ENCODE data around the gene MCOLN1.

The MCOLN1 gene

GRCh38 chr19:7513809-7514642 is 8.4 kb upstream of the MCOLN1 start:
- Mint-ChIP-seq H3K4me3 (no peak overlapping the region), H3K4me1 (peaks cover 8% of the 10 kb centered on the region), H3K9me3 (no peaks in the 10 kb centered on the region), H3K27me3 (peaks cover 23% of the 10 kb centered on the region), H3K27ac (no peak overlapping the region), H3K36me3 (no peaks in the 10 kb centered on the region)
- ATAC-seq = no peak

- peak overlapping the region; percentile 84 for H3K27ac Mint-ChIP-seq
- no peak for ATAC-seq
- H3K9me3 Mint-ChIP-seq = no peaks in the 10 kb centered on the region
- H3K27me3 Mint-ChIP-seq = peaks cover 23% of the 10 kb centered on the region
- H3K4me3 Mint-ChIP-seq = peak overlapping the region; percentile 82
- H3K4me1 Mint-ChIP-seq = peaks cover 8% of the 10 kb centered on the region
- H3K36me3 Mint-ChIP-seq = no peaks in the 10 kb centered on the region
These were observed 7.2 kb upstream of the MCOLN1 start for GRCh38 chr19:7515110-7515644.

GRCh38 chr19:7515645-7516151 is 6.7 kb upstream of the MCOLN1 start, which contains the start of gene ZNF358:
Gene ZNF358, plus strand, starts transcription at chr19:7516103. Its CDS starts 3,140 bp downstream, at chr19:7519243.
- Mint-ChIP-seq H3K27me3 (peaks cover 23% of the 10 kb centered on the region), H3K4me3 (peak within 1 kb of the TSS; percentile 82), H3K9me3 (no peaks in the 10 kb centered on the region), H3K36me3 (no peaks in the 10 kb centered on the region), H3K27ac (peak within 1 kb of the TSS; percentile 84), H3K4me1 (peaks cover 8% of the 10 kb centered on the region)
- peak; percentile 77 for ATAC-seq

- Mint-ChIP-seq H3K4me1 (peaks cover 8% of the 10 kb centered on the region), H3K36me3 (no peaks in the 10 kb centered on the region)
These were observed 6.1 kb upstream of the MCOLN1 start for GRCh38 chr19:7516333-7516732.

GRCh38 chr19:7516878-7517277 is 5.5 kb upstream of the MCOLN1 start:
- H3K4me3 Mint-ChIP-seq = peak overlapping the region; percentile 33
- no peak for ATAC-seq
- H3K27ac Mint-ChIP-seq = peak overlapping the region; percentile 42
- peaks cover 23% of the 10 kb centered on the region for H3K27me3 Mint-ChIP-seq
- H3K36me3 Mint-ChIP-seq = no peaks in the 10 kb centered on the region
- H3K4me1 Mint-ChIP-seq = peaks cover 12% of the 10 kb centered on the region
- H3K9me3 Mint-ChIP-seq = no peaks in the 10 kb centered on the region

More at GRCh38 chr19:7516333-7516732, 6.1 kb upstream of the MCOLN1 start:
- H3K9me3 Mint-ChIP-seq = no peaks in the 10 kb centered on the region
- H3K4me3 Mint-ChIP-seq = peak overlapping the region; percentile 33
- peaks cover 23% of the 10 kb centered on the region for H3K27me3 Mint-ChIP-seq
- no peak for ATAC-seq
- H3K27ac Mint-ChIP-seq = peak overlapping the region; percentile 42

- H3K27ac Mint-ChIP-seq = no peak overlapping the region
- H3K4me1 Mint-ChIP-seq = peaks cover 25% of the 10 kb centered on the region
- H3K27me3 Mint-ChIP-seq = peaks cover 15% of the 10 kb centered on the region
- H3K9me3 Mint-ChIP-seq = no peaks in the 10 kb centered on the region
- ATAC-seq = peak; percentile 3
- H3K4me3 Mint-ChIP-seq = no peak overlapping the region
- H3K36me3 Mint-ChIP-seq = no peaks in the 10 kb centered on the region
These were observed 2.9 kb upstream of the MCOLN1 start for GRCh38 chr19:7519361-7520130.

- H3K27ac Mint-ChIP-seq = no peak overlapping the region
- ATAC-seq = no peak
These were observed 2.0 kb upstream of the MCOLN1 start for GRCh38 chr19:7520131-7521051.

GRCh38 chr19:7521551-7522071 is 813 bp upstream of the MCOLN1 start:
- Mint-ChIP-seq H3K4me1 (peaks cover 17% of the 10 kb centered on the region), H3K4me3 (peak overlapping the region; percentile 79), H3K36me3 (peaks cover 9% of the 10 kb centered on the region), H3K9me3 (no peaks in the 10 kb centered on the region), H3K27me3 (no peaks in the 10 kb centered on the region), H3K27ac (peak overlapping the region; percentile 62)
- ATAC-seq = no peak

More at GRCh38 chr19:7520131-7521051, 2.0 kb upstream of the MCOLN1 start:
- peaks cover 6% of the 10 kb centered on the region for H3K27me3 Mint-ChIP-seq
- peaks cover 22% of the 10 kb centered on the region for H3K4me1 Mint-ChIP-seq
- no peaks in the 10 kb centered on the region for H3K36me3 Mint-ChIP-seq
- no peak overlapping the region for H3K4me3 Mint-ChIP-seq
- no peaks in the 10 kb centered on the region for H3K9me3 Mint-ChIP-seq

- Mint-ChIP-seq H3K27ac (peak overlapping the region; percentile 62), H3K4me3 (peak overlapping the region; percentile 79), H3K4me1 (peaks cover 17% of the 10 kb centered on the region), H3K27me3 (no peaks in the 10 kb centered on the region), H3K9me3 (no peaks in the 10 kb centered on the region), H3K36me3 (peaks cover 12% of the 10 kb centered on the region)
- no peak for ATAC-seq
These were observed 671 bp downstream of the MCOLN1 start for GRCh38 chr19:7522923-7523667.

GRCh38 chr19:7524523-7524922 is 2.1 kb downstream of the MCOLN1 start:
- H3K27ac Mint-ChIP-seq = no peak overlapping the region
- no peak for ATAC-seq

GRCh38 chr19:7524992-7525739 is 2.7 kb downstream of the MCOLN1 start:
- Mint-ChIP-seq H3K9me3 (no peaks in the 10 kb centered on the region), H3K27me3 (no peaks in the 10 kb centered on the region), H3K4me3 (no peak overlapping the region), H3K4me1 (peaks cover 17% of the 10 kb centered on the region), H3K36me3 (peaks cover 27% of the 10 kb centered on the region), H3K27ac (no peak overlapping the region)
- ATAC-seq = no peak

More at GRCh38 chr19:7524523-7524922, 2.1 kb downstream of the MCOLN1 start:
- H3K4me1 Mint-ChIP-seq = peaks cover 17% of the 10 kb centered on the region
- no peak overlapping the region for H3K4me3 Mint-ChIP-seq
- peaks cover 21% of the 10 kb centered on the region for H3K36me3 Mint-ChIP-seq
- H3K9me3 Mint-ChIP-seq = no peaks in the 10 kb centered on the region
- no peaks in the 10 kb centered on the region for H3K27me3 Mint-ChIP-seq

- no peak overlapping the region for H3K27ac Mint-ChIP-seq
- peaks cover 17% of the 10 kb centered on the region for H3K4me1 Mint-ChIP-seq
- no peak for ATAC-seq
- H3K4me3 Mint-ChIP-seq = no peak overlapping the region
- H3K9me3 Mint-ChIP-seq = no peaks in the 10 kb centered on the region
- H3K27me3 Mint-ChIP-seq = no peaks in the 10 kb centered on the region
- H3K36me3 Mint-ChIP-seq = peaks cover 31% of the 10 kb centered on the region
These were observed 3.9 kb downstream of the MCOLN1 start for GRCh38 chr19:7526059-7526929.

Data from stimulated activated memory B cell treated with anti-CD40 and anti-IgM and Interleukin-4, amounts not matched to agents 10 μg/mL and 1 μg/mL and 100 μg/mL, for 72 hours (primary cell).